Measurements from ENCODE around the gene AGXT2.

The AGXT2 gene

DNA sequence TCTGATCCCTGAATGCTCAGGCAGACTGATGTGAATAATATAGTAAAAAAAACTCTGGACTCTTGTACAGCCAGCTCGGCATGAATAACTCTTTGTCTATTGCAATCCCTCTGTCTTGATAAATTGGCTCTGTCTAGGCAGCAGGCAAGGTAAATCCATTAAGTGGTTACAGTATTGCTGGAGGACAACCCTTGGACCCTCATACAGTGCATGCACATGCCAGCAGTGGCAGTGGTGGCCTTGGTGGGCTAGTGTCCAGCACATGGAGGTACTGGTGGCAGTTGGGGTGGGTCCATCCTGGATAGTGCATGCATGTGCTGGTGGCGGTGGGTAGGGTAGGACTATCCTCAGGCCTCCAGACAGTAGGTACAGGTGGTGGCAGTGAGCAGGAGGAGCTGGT is 79.5 kb downstream of the AGXT2 start:
- no peak for DNase-seq (ENCODE audit: low read depth in 3 of 3)

DNA sequence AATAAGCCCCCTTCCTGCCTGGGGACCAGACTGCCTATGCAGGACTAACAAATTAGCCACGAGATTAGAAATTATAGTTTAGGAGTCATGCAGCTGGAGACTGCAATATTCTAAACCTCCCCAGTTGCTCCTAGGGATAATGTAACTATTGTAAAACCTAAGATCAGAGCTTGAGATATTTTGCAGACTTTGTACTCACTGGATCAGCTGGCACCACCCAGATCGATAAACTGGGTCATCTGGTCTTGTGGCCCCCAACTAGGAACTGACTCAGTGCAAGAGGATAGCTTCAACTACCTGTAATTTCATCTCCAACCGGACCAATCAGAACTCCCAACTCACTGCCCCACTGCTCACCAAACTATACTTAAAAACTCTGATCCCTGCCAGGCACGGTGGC is 80.2 kb downstream of the AGXT2 start:
- DNase-seq (ENCODE audit: low read depth in 3 of 3), result no peak

DNA sequence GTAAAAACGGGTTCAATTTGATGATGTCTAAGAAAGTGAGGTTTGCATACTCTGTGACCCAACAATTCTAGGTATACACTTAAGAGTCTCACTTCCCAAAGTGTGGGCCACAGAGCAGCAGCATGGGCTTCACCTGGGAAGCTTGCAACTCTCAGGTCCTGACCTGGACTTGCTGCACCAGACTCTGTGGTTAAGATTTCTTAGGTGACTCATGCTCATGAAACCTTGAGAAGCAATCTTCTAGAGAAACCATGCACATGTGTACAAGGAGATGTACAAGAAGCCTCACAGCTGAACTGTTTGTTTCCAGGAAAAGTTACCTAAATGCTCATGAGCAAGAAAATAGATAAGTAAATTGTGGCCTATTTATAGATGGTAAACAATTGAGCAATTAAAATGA is 88.4 kb downstream of the AGXT2 start:
- no peak for DNase-seq (ENCODE audit: low read depth in 3 of 3)

DNA sequence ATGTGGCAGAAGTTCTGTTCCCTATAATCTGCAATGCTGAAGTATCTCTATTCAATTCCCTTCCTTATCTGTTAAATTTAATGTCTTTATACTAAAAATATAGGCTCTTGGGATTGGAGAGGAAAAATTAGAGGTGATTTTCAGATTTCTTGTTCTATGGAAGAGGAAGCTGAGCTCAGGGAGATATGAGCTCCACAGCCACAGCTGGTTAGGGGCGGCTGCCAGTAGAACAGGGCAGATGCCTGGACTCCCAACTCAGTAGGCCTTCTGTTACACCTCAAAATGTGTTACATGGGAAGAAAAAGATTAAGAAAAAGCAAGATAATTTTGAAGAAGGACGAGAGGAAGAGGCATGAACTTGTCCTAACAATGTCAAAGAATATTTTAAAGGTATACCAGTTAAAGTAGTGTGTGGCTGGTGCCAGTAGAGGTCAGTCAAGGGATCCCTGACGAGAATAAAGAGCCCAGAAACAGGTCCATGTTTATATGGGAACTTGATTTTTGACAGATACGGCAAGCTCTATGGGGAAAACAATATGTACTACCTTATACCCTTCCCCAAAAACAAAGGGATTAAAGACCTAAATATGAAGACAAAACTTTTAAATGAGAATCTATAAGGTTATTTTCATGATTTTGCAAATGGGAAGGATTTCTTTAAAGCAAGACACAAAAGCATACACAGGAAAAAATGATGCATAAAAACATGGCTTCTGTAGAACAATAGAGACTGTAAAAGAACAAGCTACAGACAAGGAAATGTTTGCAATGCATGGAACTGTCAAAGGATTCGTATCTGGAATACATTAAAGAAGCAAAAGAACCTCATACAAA is 89.7 kb downstream of the AGXT2 start:
- DNase-seq (ENCODE audit: low read depth in 3 of 3), result no peak

DNA sequence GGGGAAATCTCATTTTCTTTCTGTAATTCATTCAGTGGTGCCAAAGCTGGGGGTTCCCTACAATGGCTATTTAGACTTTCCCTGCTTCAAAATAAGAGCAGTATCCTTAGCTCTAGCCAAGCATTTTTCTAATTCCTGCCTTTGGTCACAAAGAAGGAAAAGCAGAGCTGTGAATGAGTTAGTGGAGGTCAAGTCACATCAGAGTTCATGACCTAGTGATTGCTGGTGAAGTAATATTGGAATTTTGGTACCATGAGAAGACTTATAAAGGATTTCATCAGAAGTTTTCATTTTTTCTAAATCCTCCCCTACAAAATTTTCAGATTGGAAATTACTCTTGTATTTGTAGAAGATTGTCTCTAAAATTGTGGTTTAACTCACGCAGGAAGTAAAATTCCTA is 90.4 kb downstream of the AGXT2 start:
- no peak for DNase-seq (ENCODE audit: low read depth in 3 of 3)

All from stimulated activated CD4-positive, alpha-beta T cell treated with anti-CD3 and anti-CD28 coated beads, TNF-alpha, amount 100 ng/mL, for 4 hours (primary cell).